HUES6 (cell line): ENCODE results near the gene BTG4.
A peak's percentile ranks its signal among the peaks of the same experiment; 100 is the strongest.

Source experiments
- H3K27ac ChIP-seq: 2 replicates; pipeline ENCODE4 v1.7.0; 2013; ENCODE audit warnings: low read depth, mild to moderate bottlenecking, low read length, inconsistent platforms
- H3K27me3 ChIP-seq: 2 replicates; pipeline ENCODE4 v1.6.1; 2013; ENCODE audit warnings: low read length; ENCODE audit not compliant: control insufficient read depth, insufficient read depth
- H3K36me3 ChIP-seq: 2 replicates; pipeline ENCODE4 v1.6.1; 2013; ENCODE audit warnings: low read length; ENCODE audit not compliant: control insufficient read depth, insufficient read depth
- H3K4me1 ChIP-seq: 2 replicates; pipeline ENCODE4 v1.6.1; 2013; ENCODE audit warnings: low read length; ENCODE audit not compliant: control insufficient read depth, insufficient read depth
- H3K4me3 ChIP-seq: 2 replicates; pipeline ENCODE4 v1.5.1; 2013; ENCODE audit warnings: low read depth, low read length
- H3K9ac ChIP-seq: one replicate; pipeline ENCODE4 v1.6.1; 2013; ENCODE audit warnings: mild to moderate bottlenecking, low read length
- H3K9me3 ChIP-seq: 2 replicates; pipeline ENCODE4 v1.6.1; 2013; ENCODE audit warnings: low read depth, low read length; ENCODE audit not compliant: control insufficient read depth, insufficient read depth

Gene BTG4

GRCh38 chr11:111454561-111455192, 57.5 kb downstream of the BTG4 start:
- Histone ChIP-seq H3K9me3 (no peaks in the 10 kb centered on the region), H3K36me3 (no peaks in the 10 kb centered on the region), H3K27ac (no peak overlapping the region), H3K4me3 (peak overlapping the region; percentile 63), H3K4me1 (peaks cover 7% of the 10 kb centered on the region), H3K9ac (peak overlapping the region; percentile 21), H3K27me3 (peaks cover 15% of the 10 kb centered on the region; the same call in 1 of the 2 replicates)

GRCh38 chr11:111452817-111453552, 59.2 kb downstream of the BTG4 start:
- Histone ChIP-seq H3K4me3 (no peak overlapping the region), H3K9me3 (no peaks in the 10 kb centered on the region), H3K4me1 (peaks cover 7% of the 10 kb centered on the region), H3K36me3 (no peaks in the 10 kb centered on the region), H3K9ac (no peak overlapping the region), H3K27me3 (peaks cover 15% of the 10 kb centered on the region; the same call in 1 of the 2 replicates), H3K27ac (no peak overlapping the region)

DNA sequence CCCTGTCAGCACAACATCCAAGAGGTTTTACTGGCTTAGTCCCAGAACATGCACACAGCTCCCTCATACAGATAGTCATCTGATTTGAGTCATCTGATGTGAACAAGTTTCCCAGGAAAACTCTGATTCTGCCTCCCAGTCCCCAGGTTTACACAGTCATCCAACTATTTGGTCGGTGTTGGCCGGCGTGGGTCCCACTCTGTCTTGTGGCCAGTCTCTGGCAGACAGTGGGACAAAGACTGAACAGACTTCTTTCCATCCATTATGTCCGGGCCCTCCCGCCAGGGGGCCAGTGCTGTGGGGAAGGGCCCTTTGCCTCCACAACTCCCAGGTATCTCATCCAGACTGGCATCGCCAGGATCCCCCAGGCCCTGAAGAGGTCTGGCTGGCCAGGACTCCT, 60.0 kb downstream of the BTG4 start:
- Histone ChIP-seq H3K4me3 (no peak overlapping the region), H3K4me1 (peaks cover 7% of the 10 kb centered on the region), H3K27ac (no peak overlapping the region), H3K9me3 (no peaks in the 10 kb centered on the region), H3K9ac (no peak overlapping the region), H3K36me3 (no peaks in the 10 kb centered on the region), H3K27me3 (peaks cover 15% of the 10 kb centered on the region; the same call in 1 of the 2 replicates)

GRCh38 chr11:111450480-111451320, 61.5 kb downstream of the BTG4 start:
- no peak overlapping the region for H3K9ac ChIP-seq
- H3K4me1 ChIP-seq: peaks cover 7% of the 10 kb centered on the region
- H3K4me3 ChIP-seq: no peak overlapping the region
- no peaks in the 10 kb centered on the region for H3K36me3 ChIP-seq
- no peak overlapping the region for H3K27ac ChIP-seq
- H3K27me3 ChIP-seq: peaks cover 9% of the 10 kb centered on the region; the same call in 1 of the 2 replicates
- H3K9me3 ChIP-seq: no peaks in the 10 kb centered on the region

DNA sequence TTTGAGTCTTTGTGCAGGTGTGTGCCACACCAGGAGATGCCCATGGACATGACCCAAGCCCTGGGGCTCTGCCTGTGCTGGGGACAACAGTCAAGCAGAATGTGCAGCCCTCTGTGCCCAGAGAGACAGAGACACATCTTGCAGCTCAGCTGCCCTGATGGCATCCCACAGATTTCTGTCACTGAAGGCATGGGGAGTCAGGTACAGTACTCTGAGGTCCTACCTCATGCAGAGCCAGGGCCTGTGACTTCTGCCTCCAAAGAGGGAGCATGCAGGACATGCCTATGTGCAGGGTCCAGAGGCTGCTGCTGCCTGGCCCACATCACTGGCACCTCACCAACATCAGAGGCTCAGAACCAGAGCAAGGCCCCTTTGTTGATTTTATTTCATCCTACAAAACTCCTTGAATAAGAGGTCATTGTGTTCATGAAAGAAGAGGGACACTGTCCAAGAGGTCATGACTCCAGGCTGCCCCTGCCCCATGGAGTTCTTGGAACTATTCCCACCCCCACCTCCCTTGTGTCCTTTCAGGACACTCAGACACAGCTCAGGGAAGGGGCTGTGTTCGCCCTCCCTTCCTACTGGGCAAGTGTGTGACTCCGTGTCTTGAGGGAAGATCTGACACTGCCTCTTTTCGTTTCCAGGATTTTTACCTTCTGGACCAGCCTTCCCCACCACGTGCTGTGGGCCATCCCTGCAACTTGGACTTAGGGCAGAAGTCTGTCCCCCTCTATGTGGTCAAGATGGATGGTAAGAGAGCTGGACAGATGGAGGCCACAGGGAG, 62.3 kb downstream of the BTG4 start:
- H3K36me3 ChIP-seq: no peaks in the 10 kb centered on the region
- H3K27ac ChIP-seq: no peak overlapping the region
- peaks cover 1% of the 10 kb centered on the region for H3K4me1 ChIP-seq
- no peak overlapping the region for H3K4me3 ChIP-seq
- H3K9me3 ChIP-seq: no peaks in the 10 kb centered on the region
- no peak overlapping the region for H3K9ac ChIP-seq
- H3K27me3 ChIP-seq: 0 out of 2 replicates have a peak, but pooled peaks cover 1% of the 10 kb centered on the region

GRCh38 chr11:111448831-111449557, 63.2 kb downstream of the BTG4 start:
- no peak overlapping the region for H3K4me3 ChIP-seq
- no peaks in the 10 kb centered on the region for H3K4me1 ChIP-seq
- H3K9ac ChIP-seq: no peak overlapping the region
- H3K36me3 ChIP-seq: no peaks in the 10 kb centered on the region
- no peaks in the 10 kb centered on the region for H3K27me3 ChIP-seq
- no peak overlapping the region for H3K27ac ChIP-seq
- no peaks in the 10 kb centered on the region for H3K9me3 ChIP-seq

- no peak overlapping the region for H3K27ac ChIP-seq
- H3K9me3 ChIP-seq: no peaks in the 10 kb centered on the region
- no peak overlapping the region for H3K9ac ChIP-seq
- H3K4me1 ChIP-seq: no peaks in the 10 kb centered on the region
- no peaks in the 10 kb centered on the region for H3K36me3 ChIP-seq
- no peak overlapping the region for H3K4me3 ChIP-seq
- no peaks in the 10 kb centered on the region for H3K27me3 ChIP-seq
Measured at GRCh38 chr11:111448414-111448813, 63.8 kb downstream of the BTG4 start.

DNA sequence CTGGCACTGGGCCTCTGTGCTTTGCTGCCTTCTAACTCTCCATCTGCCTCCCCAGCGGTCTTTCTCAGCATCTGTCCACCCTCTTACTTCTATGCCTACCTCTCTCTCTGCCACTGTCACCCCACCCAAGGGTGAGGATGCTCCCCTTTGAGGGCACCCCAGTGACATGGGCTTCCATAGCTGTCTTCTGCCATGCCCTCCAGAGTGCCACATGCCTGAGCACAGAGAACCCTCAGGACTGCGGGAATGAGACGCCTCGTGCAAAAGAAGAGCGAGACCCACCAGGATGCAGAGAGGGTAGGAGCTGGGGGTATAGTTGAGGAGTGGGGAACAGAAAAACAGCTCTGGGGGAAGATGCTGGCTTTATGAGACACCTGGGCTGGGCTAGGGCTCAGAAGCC, 64.3 kb downstream of the BTG4 start:
- Histone ChIP-seq H3K36me3 (no peaks in the 10 kb centered on the region), H3K4me3 (no peak overlapping the region), H3K9ac (no peak overlapping the region), H3K4me1 (no peaks in the 10 kb centered on the region), H3K27ac (no peak overlapping the region), H3K9me3 (no peaks in the 10 kb centered on the region), H3K27me3 (no peaks in the 10 kb centered on the region)

- Histone ChIP-seq H3K27me3 (no peaks in the 10 kb centered on the region), H3K4me1 (no peaks in the 10 kb centered on the region), H3K36me3 (no peaks in the 10 kb centered on the region), H3K4me3 (no peak overlapping the region), H3K9ac (no peak overlapping the region), H3K27ac (no peak overlapping the region), H3K9me3 (no peaks in the 10 kb centered on the region)
Measured at GRCh38 chr11:111447112-111447471, 65.1 kb downstream of the BTG4 start.

DNA sequence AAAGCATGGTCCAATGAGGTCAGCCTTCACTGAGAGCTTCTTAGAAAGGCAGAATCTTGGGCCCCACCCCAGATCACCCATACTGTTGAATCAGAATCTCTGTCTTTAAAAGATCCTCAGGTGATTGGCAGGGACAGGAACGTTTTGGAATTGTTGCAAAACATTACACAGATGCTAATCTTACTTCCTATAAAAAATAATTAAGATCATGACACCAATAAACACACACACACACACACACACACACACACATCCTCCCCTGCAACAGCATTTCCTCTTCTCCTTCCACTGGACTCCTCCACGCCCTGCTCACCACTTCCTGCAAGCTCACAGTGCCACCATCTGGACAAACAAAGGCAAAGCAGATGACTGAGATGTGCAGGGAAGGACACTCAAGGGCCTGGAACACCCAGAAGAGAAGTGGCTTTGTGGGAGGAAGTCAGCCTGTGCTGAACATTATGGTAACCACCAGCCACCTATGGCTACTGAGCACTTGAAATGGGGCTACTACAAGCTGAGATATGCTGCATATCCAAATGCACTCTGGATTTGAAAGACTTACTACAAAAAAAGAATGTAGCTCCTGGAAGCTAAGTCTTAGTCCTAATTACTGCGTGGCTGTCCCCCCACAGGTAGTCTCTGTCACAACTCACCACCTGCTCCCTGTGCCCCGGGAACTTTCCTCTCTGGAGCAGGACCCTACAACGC, 65.6 kb downstream of the BTG4 start:
- H3K4me3 ChIP-seq: no peak overlapping the region
- H3K36me3 ChIP-seq: no peaks in the 10 kb centered on the region
- no peaks in the 10 kb centered on the region for H3K4me1 ChIP-seq
- no peak overlapping the region for H3K9ac ChIP-seq
- no peaks in the 10 kb centered on the region for H3K27me3 ChIP-seq
- H3K27ac ChIP-seq: no peak overlapping the region
- no peaks in the 10 kb centered on the region for H3K9me3 ChIP-seq
